Activated CD4-positive, alpha-beta T cell treated with anti-CD3 and anti-CD28 coated beads for 48 hours (primary cell): ENCODE data around the gene MEF2C.

Experiments
- DNase-seq: peaks from one replicate; pipeline ENCODE4 v3.0.0-alpha.2; 2020

MEF2C gene

GRCh38 chr5:88671505-88672499, 211.2 kb downstream of the MEF2C start:
- DNase-seq = no peak

- DNase-seq = no peak
Observed at GRCh38 chr5:88671106-88671504, 211.9 kb downstream of the MEF2C start.

GRCh38 chr5:88670461-88670860, 212.5 kb downstream of the MEF2C start:
- no peak for DNase-seq

GRCh38 chr5:88669371-88670050, 213.5 kb downstream of the MEF2C start:
- no peak for DNase-seq

GRCh38 chr5:88667496-88668201, 215.3 kb downstream of the MEF2C start:
- no peak for DNase-seq
